IPS DF 4.7 (cell line): ENCODE data around the gene PGAP1.

Source experiments
- DNase-seq: peaks from one replicate; pipeline ENCODE4 v3.0.0-alpha.2; 2013; ENCODE audit warnings: low spot score; ENCODE audit errors: extremely low read depth

The PGAP1 gene

DNA sequence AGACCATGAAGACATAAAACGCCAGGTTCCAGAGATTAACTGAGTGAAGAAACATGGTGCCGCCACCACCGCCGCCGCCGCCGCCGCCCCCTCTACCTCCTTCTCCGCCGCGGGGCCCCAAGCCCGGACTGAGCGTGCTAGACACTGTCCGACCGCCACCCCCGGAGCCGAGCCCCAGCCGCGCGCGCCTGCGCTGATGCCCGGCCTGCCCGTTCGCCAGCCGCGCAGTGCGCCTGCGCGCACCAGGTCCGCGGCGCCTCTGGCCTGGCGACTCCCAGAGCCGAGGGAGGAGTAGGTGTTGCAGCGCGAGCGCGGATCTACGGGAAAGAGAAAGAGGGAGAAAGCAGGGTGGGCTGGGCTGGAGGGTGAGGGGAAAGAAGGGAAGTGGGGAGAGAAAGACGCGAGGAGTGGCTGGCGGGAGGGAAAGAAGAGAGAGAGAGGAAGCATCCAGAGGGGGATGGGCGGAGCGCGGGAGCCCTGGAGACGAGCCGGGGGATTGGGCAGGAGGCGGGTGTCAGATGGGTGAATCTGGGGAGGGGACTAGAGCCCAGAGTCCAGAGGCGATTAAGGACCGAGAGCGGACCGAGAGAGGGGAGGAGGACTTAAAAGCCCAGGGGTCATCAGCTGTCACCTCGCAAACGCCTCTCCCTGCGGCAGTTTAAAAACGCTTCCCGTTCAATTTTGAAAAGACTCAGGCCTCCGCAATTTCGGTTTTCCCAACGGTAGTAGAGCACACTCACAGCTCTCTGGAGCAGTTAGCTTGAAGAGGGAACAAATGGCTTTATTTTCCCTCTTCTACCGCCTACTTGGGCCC is at the start of gene PGAP1:
Gene PGAP1, minus strand, starts transcription at position 146 of the 814 bp plus-strand sequence. Its CDS starts 91 bp downstream, at position 55.
- peak; percentile 66 for DNase-seq

DNA sequence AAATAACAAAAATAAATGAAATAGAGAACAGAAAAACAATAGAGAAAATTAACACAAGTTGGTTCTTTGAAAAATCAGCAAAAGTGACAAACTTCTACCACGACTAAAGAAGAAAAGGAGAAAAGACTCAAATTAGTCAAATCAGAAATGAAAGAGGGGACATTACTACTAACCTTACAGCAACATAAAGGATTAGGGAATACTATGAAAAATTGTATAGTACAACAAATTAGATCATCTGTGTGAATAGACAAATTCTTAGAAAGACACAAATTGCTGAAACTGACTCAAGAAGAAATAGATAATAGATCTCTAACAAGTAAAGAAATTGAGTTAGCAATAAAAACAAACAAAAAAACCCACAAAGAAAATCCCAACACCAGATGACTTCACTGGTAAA is 48.5 kb upstream of the PGAP1 start:
- DNase-seq, result no peak

DNA sequence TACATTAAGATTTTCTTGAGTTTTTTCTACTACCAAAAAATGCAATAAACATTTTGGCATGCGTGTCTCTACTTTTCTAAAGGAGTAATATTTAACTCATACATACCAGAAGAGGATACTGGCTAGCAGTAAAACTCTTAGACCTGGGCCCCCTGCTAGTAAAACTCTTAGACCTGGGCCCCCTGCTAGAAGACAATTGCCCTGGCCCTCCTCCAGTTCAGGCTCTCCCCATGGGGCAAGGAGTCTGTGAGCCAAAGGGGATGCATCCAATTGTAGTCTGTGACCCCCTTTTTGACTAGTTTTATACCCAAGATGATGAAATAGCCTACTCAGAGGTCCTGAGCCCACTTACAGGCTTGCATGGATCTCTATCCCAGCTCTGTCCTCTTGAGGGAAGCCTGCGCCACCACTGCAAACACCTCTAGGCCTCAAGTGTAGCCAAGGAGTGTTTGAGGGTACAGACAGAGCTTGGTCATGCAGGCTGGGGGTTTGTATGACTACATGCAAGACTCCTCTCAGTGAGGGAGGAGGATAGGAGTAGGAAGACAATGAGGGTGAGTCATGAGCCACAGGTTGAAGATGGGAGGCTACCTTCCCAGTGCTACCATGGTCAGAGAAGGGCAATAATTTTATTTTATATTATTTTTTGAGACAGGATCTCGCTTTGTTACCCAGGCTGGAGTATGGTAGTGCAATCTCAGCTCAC is 45.2 kb upstream of the PGAP1 start:
- no peak for DNase-seq

DNA sequence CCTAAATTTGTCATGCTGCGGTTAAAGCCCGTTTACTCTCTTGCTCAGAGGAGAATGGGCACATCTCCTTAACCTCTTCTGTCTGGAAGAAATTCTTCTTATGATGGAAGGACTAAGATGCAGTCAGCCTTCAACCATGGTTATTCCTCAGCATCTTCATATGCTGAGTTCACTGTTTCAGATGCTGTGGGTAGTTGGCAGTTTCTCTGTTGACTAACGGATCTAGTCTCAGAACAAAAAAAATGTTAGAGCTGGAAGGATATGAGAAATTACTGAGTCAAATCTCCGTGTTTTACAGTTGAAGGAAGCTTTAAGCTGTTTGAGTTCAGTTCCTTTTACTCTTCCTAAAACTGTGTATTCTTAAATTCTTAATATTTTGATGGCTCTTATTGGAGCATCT is 43.6 kb upstream of the PGAP1 start:
- DNase-seq, result no peak

- DNase-seq, result no peak
Measured at GRCh38 chr2:196968516-196968915, 42.0 kb upstream of the PGAP1 start.

- DNase-seq, result no peak
Measured at GRCh38 chr2:196967775-196968174, 41.3 kb upstream of the PGAP1 start.

GRCh38 chr2:196967116-196967515 is 40.6 kb upstream of the PGAP1 start:
- no peak for DNase-seq

DNA sequence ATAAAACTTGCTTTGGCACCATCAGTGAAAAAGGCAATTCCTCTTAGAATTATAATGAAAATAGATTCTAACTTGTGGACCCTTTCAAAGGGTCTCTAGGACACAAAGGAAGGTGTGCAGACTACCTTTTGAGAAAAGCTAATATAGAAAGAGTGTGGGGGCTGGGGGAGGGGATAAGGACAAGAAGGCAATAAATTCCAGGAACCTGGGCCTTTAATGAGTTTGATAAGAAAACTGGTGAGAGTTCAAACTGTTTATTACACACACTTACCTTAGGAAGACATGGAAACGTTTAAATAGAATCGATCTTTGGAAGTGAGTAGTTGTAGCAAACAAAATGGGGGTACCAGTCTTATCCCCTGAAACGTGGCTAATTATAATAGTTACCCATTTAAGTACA is 39.6 kb upstream of the PGAP1 start:
- DNase-seq, result no peak

GRCh38 chr2:196965651-196966050 is 39.1 kb upstream of the PGAP1 start:
- no peak for DNase-seq

- DNase-seq, result no peak
Measured at GRCh38 chr2:196963961-196964360, 37.5 kb upstream of the PGAP1 start.

DNA sequence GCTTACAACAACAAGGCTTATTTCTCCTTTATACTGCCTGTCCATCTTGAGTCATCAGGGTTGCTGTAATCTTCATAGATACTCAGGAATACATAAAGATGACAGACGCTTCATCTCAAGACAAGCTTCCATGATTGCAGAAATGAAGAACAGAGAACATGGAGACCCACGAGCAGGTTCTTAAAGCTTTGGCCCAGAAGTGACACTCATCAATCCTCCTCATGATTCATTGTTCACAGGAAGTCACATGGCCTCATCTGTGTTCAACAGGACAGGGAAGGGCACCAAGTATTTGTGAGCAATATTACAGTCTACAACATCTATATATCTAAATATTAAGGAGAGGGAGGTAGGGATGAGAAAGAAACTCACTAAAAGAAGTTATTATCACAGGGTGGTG is 36.5 kb upstream of the PGAP1 start:
- DNase-seq, result no peak

DNA sequence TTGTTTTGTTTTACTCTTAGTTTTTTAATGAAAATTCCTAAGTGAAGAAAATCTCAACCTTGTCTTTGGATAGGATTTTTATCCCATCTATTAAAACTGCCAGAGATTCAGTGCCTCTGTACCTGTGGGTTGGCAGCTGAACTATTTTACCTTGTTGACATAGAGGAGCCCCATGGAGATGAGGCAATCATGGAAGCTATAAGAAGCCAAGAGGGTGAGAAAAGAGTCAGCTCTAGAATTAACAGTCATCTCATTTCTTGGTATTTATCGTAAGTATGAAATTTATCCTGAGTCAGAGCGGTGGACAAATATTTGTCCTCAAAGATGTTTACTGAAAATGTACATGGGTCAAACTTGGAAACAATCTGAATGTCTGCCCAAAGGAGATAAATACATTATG is 35.8 kb upstream of the PGAP1 start:
- DNase-seq, result no peak

DNA sequence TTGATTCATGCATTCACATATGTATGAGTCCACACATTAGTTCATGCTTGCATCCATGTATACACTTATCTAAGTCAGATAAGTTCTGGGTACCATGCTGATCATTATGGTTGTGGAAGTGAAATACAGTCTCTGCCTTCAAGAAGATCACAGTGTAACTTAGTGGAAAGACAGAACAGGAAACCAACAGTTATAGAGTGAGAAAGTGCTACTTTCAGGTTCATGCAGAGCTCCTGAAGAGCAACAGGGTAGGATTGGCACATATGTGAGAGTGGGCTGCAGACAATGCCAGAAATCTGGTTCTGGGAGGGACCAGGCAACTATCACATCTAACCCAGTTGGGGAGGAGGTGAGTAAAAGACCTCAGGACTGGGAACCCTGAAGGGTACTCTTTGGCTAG is 35.4 kb upstream of the PGAP1 start:
- DNase-seq, result no peak

GRCh38 chr2:196959734-196960338 is 33.3 kb upstream of the PGAP1 start:
- DNase-seq, result no peak

- DNase-seq, result no peak
Measured at GRCh38 chr2:196959281-196959680, 32.8 kb upstream of the PGAP1 start.

- DNase-seq, result no peak
Measured at GRCh38 chr2:196957881-196958525, 31.5 kb upstream of the PGAP1 start.

DNA sequence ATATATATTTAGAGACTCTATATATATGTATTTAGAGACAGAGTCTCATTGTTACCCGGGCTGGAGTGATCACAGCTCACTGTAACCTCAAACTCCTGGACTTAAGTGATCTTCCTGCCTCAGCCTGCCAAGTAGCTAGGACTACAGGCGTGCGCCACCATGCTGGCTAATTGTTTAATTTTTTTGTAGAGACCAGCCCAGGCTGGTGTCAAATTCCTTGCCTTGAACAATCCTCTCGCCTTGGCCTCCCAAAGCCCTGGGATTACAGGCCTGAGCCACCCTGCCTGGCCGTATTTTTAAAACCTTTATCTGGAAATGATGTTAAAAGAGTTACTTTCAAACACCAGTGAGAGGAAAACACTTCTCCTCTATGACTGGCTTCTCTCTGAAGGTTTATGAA is 30.9 kb upstream of the PGAP1 start:
- DNase-seq, result no peak

- DNase-seq, result no peak
Measured at GRCh38 chr2:196956069-196956468, 29.6 kb upstream of the PGAP1 start.

GRCh38 chr2:196955036-196955435 is 28.5 kb upstream of the PGAP1 start:
- DNase-seq, result no peak

GRCh38 chr2:196954001-196954400 is 27.5 kb upstream of the PGAP1 start:
- no peak for DNase-seq

GRCh38 chr2:196952936-196953335 is 26.4 kb upstream of the PGAP1 start:
- no peak for DNase-seq

DNA sequence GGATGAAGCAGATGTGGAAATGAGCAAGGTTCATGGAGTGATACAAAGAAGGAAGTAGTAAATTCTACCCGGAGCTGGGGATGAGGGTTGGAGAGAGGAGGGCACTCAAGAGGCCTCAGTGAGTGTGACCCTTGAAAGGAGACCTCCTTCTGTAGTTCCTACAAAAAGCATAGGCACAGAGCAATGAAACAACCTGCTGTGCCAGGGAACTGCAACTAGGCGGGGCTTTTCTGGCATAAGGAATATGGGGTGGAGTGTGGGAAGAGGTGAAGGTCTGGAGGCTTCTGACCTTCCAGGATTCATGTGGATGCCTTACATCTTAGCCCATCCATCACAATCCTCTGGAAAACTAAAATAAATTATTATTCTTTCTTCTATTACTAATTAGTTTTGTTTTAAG is 25.5 kb upstream of the PGAP1 start:
- no peak for DNase-seq
